Ascending aorta (tissue), 2 donors: ENCODE results near the gene DYNC1I1. TPM values are rescaled to one million over a fixed set of nuclear protein-coding genes. Genes with fewer than 3 reads are reported as not detected.

ENCODE experiments used
- DNase-seq, 2 donors: peaks; one replicate each; pipeline ENCODE4 v3.0.0-alpha.2; 2019; ENCODE audit warnings: low spot score in 2 of 2
- H3K27ac ChIP-seq, 2 donors: fragments of 200-600 bp; sonication (generic); one replicate each; pipeline ENCODE4 v1.5.1; 2016 to 2017; ENCODE audit warnings: mild to moderate bottlenecking in 1 of 2
- H3K27me3 ChIP-seq: fragments of 200-600 bp; sonication (generic); one replicate; pipeline ENCODE4 v1.5.1; 2017
- H3K36me3 ChIP-seq, 2 donors: fragments of 200-600 bp; sonication (generic); one replicate each; pipeline ENCODE4 v1.5.1; 2016
- H3K4me1 ChIP-seq, 2 donors: fragments of 200-600 bp; sonication (generic); one replicate each; pipeline ENCODE4 v1.5.1; 2016 to 2017; ENCODE audit warnings: mild to moderate bottlenecking in 1 of 2
- H3K4me3 ChIP-seq, 2 donors: fragments of 200-600 bp; sonication (generic); one replicate each; pipeline ENCODE4 v1.5.1; 2016 to 2017; ENCODE audit warnings: mild to moderate bottlenecking in 1 of 2
- H3K9me3 ChIP-seq, 2 donors: fragments of 200-600 bp; sonication (generic); one replicate each; pipeline ENCODE4 v1.5.1; 2016
- CTCF ChIP-seq, 3 experiments: fragments of 200-600 bp in 2 of 3; fragments of 450-650 bp in 1 of 3; sonication (generic) in 2 of 3; IDR thresholded peaks; one replicate each; pipeline ENCODE4 v1.5.1; 2016 to 2019; ENCODE audit warnings: antibody characterized with exemption in 3 of 3, mild to moderate bottlenecking in 1 of 3, moderate library complexity in 1 of 3
- intact Hi-C: fragments of 100-400 bp; cut with DNase I; formaldehyde crosslinking; loops from one replicate; pipeline ENCODE4 v1.15.1; 2023
- total RNA-seq: library from RNA; depleted of rRNA; stranded (reverse); fragments of >200 nt; gene quantifications from one replicate; pipeline ENCODE4 v1.1.0, GENCODE V29; 2016

DYNC1I1 gene
- total RNA-seq, 1 donor from 2014 or later = 13.2 TPM

DNA sequence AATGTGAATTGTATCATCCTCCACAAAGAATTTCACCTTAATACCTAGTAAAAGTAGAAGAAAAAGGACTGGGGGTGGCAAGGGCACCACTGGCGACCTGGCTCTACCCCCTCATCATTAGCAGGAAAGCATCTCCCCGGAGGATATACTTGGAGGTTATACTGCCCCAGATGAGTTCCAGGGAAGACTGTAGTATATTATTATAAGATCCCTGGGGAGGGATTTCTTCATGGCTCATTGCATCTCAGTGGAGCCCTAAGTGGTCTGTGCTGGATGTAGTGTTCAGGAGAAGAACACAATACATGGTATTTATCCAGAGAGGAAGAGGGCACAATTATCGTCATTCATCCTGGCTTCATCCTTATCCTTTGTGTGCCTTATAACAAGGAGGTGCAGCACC, 14.2 kb upstream of the DYNC1I1 start:
- intact Hi-C loops = no loop called here
- H3K36me3 ChIP-seq = no peaks in the 10 kb centered on the region
- H3K27me3 ChIP-seq = no peaks in the 10 kb centered on the region
- no peak overlapping the region for H3K4me3 ChIP-seq
- no peak for TF ChIP-seq CTCF (IDR thresholded peaks at IDR 0.05)
- H3K9me3 ChIP-seq = no peaks in the 10 kb centered on the region
- DNase-seq = no peak
- no peak overlapping the region for H3K27ac ChIP-seq
- peaks cover 0 to 5% of the 10 kb centered on the region in 2 donors for H3K4me1 ChIP-seq

- H3K4me3 ChIP-seq = no peak overlapping the region
- no peak overlapping the region for H3K27ac ChIP-seq
- intact Hi-C loops = no loop called here
- no peaks in the 10 kb centered on the region for H3K36me3 ChIP-seq
- no peaks in the 10 kb centered on the region for H3K9me3 ChIP-seq
- H3K27me3 ChIP-seq = no peaks in the 10 kb centered on the region
- H3K4me1 ChIP-seq = no peaks in the 10 kb centered on the region
- no peak for DNase-seq
- no peak for TF ChIP-seq CTCF (IDR thresholded peaks at IDR 0.05)
These were observed 6.3 kb upstream of the DYNC1I1 start for GRCh38 chr7:95766086-95766485.

GRCh38 chr7:95766657-95767056, 5.7 kb upstream of the DYNC1I1 start:
- no peak for DNase-seq
- H3K27ac ChIP-seq = no peak overlapping the region
- H3K9me3 ChIP-seq = no peaks in the 10 kb centered on the region
- no peaks in the 10 kb centered on the region for H3K27me3 ChIP-seq
- H3K4me1 ChIP-seq = no peaks in the 10 kb centered on the region
- no peaks in the 10 kb centered on the region for H3K36me3 ChIP-seq
- intact Hi-C loops = no loop called here
- TF ChIP-seq CTCF (IDR thresholded peaks at IDR 0.05) = no peak
- H3K4me3 ChIP-seq = no peak overlapping the region

DNA sequence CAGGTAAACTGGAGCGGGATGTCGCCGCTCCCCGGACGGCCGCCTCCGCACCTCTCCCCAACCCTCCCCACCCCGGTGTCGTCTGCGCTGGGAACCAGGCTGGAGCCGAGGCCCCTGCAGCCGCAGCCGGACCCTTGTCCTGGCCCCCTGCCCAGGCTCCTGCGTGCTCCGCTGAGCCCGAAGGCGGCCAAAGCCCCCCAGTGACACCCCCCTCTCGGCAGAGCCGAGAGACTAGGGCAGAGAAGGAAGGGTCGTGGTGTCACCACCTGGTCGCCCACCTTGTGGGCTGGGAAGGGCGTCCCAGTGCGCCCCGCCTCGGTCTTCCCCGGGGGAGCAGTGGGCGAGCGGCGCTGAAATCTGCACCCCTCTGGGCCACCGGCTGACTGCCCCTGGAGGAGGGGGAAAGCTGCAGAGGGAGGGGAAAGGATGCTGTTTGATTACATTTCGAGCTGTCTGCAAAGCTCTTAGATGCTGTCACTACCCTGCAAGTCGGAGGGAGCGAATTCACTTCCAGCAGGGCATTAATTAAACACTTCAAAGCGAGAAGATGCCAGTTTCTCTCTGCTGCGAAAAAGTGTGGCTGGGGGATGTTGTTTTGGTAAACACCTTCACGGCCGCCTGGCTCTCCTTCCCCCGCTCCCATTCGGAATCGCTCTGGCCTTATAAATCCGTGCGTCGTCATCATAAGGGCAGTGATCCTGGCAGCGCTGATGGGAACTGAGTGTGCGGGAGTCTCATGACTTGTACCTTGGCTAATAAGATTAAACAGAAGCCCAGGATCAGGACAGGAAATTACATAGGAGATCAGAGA, 622 bp downstream of the DYNC1I1 start:
- peak; percentile 17 to 68 for DNase-seq
- H3K27ac ChIP-seq = peak overlapping the region; percentile 47 to 72
- peaks cover 0 to 3% of the 10 kb centered on the region in 2 donors for H3K4me1 ChIP-seq
- no peak for TF ChIP-seq CTCF (IDR thresholded peaks at IDR 0.05)
- H3K9me3 ChIP-seq = no peaks in the 10 kb centered on the region
- no peaks in the 10 kb centered on the region for H3K27me3 ChIP-seq
- peak overlapping the region; percentile 66 to 96 for H3K4me3 ChIP-seq
- H3K36me3 ChIP-seq = no peaks in the 10 kb centered on the region
- intact Hi-C loops = loop anchor here (5.0 kb wide), 1 partner anchor 99 kb away; no protein-coding TSS in a partner anchor

DNA sequence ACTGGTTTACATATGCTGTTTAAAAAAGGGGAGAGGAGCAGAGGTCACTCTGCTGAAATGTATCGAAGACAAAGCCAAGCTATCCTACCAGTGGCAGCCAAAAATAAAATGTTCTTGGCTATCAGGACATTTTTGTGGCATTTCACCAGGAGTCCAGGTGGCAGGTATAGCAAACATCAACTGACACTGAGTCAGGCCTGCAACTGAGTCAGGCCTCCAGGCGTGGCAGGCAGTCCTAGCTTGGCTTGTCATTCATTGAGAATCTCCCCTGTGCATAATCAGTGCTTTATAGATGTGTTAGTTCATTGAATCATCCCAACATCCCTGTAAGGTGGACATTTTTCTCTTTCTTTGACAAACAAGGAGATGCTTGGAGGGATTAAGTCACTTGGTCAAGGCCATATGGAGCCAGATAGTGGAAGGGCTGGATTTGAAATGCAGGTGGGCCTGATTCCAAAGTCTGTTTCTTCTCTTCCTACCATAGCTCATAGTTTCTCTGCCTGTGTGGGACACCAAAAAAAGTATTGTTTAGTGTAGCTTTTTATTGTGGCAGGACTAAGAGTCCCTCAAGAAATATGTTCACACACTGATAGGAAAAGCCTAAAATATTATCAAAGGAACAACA, 4.3 kb downstream of the DYNC1I1 start:
- H3K36me3 ChIP-seq = no peaks in the 10 kb centered on the region
- H3K4me1 ChIP-seq = peaks cover 0 to 3% of the 10 kb centered on the region in 2 donors
- no peak for TF ChIP-seq CTCF (IDR thresholded peaks at IDR 0.05)
- no peak overlapping the region for H3K4me3 ChIP-seq
- no peak for DNase-seq
- intact Hi-C loops = no loop called here
- no peak overlapping the region for H3K27ac ChIP-seq
- H3K9me3 ChIP-seq = no peaks in the 10 kb centered on the region
- H3K27me3 ChIP-seq = no peaks in the 10 kb centered on the region
